H1 (cell line): ENCODE results near the gene TRPV6. TPM values are rescaled to one million over a fixed set of nuclear protein-coding genes. Genes with fewer than 3 reads are reported as not detected.

Source experiments
- CREB1 ChIP-seq: IDR thresholded peaks from 2 replicates; pipeline ENCODE4 v1.6.1; 2012; ENCODE audit warnings: inconsistent platforms
- E2F6 ChIP-seq: IDR thresholded peaks from 2 replicates; pipeline ENCODE4 v1.6.1; 2012; ENCODE audit warnings: inconsistent platforms
- HDAC6 ChIP-seq: IDR thresholded peaks from one replicate; pipeline ENCODE4 v1.7.1; 2012; ENCODE audit warnings: low read depth, mild to moderate bottlenecking, inconsistent platforms, low read length, moderate library complexity
- SIRT6 ChIP-seq: IDR thresholded peaks from one replicate; pipeline ENCODE4 v1.7.1; 2012; ENCODE audit warnings: low read length, inconsistent platforms
- SUZ12 ChIP-seq: fragments of 200-600 bp; sonication (generic); IDR thresholded peaks from 2 replicates; pipeline ENCODE4 v1.6.1; 2012; ENCODE audit warnings: mild to moderate bottlenecking, inconsistent platforms, low read length, moderate library complexity, mixed read lengths
- TAF1 ChIP-seq: IDR thresholded peaks from 2 replicates; pipeline ENCODE4 v1.6.1; 2011; ENCODE audit warnings: mild to moderate bottlenecking, low read depth, low read length
- polyA plus RNA-seq, 7 experiments: library from polyadenylated mRNA; depleted of rRNA in 3 of 7; stranded (reverse) in 5 of 7; unstranded in 2 of 7; fragments of >200 nt in 5 of 7; fragments of 200-250 nt in 2 of 7; gene quantifications; 1 replicate in 5 of 7; 2 replicates in 1 of 7; 4 replicates in 1 of 7; pipeline versions ENCODE4 v1.2.1 to v1.2.3, GENCODE V29; 2011 to 2013; ENCODE audit warnings: missing spikeins in 2 of 7, mixed read lengths in 2 of 7
- total RNA-seq: library from RNA; stranded (reverse); fragmentation: NEBNext Ultra II Directional; extraction: Animal tissue kit (Norgen Biotek cat#: 25700); gene quantifications from 2 replicates; pipeline ENCODE4 v1.2.1, GENCODE V29; 2021
- TF ChIP-seq, protein P1 (sequence below): fragments of 300-600 bp; sonication (generic); IDR thresholded peaks from 2 replicates; pipeline ENCODE4 v1.7.1; 2012; ENCODE audit warnings: low read length, moderate library complexity, mild to moderate bottlenecking, inconsistent platforms; ENCODE audit not compliant: insufficient replicate concordance

TRPV6 gene
- total and polyA plus RNA-seq, 2 of the 8 experiments (the other 6 are each of a cell fraction or from before 2014, with no cell fraction given), result 0.52 to 1.1 TPM

GRCh38 chr7:142891490-142892082 is 6.0 kb upstream of the TRPV6 start (continued):
- TF ChIP-seq, protein P1, sequence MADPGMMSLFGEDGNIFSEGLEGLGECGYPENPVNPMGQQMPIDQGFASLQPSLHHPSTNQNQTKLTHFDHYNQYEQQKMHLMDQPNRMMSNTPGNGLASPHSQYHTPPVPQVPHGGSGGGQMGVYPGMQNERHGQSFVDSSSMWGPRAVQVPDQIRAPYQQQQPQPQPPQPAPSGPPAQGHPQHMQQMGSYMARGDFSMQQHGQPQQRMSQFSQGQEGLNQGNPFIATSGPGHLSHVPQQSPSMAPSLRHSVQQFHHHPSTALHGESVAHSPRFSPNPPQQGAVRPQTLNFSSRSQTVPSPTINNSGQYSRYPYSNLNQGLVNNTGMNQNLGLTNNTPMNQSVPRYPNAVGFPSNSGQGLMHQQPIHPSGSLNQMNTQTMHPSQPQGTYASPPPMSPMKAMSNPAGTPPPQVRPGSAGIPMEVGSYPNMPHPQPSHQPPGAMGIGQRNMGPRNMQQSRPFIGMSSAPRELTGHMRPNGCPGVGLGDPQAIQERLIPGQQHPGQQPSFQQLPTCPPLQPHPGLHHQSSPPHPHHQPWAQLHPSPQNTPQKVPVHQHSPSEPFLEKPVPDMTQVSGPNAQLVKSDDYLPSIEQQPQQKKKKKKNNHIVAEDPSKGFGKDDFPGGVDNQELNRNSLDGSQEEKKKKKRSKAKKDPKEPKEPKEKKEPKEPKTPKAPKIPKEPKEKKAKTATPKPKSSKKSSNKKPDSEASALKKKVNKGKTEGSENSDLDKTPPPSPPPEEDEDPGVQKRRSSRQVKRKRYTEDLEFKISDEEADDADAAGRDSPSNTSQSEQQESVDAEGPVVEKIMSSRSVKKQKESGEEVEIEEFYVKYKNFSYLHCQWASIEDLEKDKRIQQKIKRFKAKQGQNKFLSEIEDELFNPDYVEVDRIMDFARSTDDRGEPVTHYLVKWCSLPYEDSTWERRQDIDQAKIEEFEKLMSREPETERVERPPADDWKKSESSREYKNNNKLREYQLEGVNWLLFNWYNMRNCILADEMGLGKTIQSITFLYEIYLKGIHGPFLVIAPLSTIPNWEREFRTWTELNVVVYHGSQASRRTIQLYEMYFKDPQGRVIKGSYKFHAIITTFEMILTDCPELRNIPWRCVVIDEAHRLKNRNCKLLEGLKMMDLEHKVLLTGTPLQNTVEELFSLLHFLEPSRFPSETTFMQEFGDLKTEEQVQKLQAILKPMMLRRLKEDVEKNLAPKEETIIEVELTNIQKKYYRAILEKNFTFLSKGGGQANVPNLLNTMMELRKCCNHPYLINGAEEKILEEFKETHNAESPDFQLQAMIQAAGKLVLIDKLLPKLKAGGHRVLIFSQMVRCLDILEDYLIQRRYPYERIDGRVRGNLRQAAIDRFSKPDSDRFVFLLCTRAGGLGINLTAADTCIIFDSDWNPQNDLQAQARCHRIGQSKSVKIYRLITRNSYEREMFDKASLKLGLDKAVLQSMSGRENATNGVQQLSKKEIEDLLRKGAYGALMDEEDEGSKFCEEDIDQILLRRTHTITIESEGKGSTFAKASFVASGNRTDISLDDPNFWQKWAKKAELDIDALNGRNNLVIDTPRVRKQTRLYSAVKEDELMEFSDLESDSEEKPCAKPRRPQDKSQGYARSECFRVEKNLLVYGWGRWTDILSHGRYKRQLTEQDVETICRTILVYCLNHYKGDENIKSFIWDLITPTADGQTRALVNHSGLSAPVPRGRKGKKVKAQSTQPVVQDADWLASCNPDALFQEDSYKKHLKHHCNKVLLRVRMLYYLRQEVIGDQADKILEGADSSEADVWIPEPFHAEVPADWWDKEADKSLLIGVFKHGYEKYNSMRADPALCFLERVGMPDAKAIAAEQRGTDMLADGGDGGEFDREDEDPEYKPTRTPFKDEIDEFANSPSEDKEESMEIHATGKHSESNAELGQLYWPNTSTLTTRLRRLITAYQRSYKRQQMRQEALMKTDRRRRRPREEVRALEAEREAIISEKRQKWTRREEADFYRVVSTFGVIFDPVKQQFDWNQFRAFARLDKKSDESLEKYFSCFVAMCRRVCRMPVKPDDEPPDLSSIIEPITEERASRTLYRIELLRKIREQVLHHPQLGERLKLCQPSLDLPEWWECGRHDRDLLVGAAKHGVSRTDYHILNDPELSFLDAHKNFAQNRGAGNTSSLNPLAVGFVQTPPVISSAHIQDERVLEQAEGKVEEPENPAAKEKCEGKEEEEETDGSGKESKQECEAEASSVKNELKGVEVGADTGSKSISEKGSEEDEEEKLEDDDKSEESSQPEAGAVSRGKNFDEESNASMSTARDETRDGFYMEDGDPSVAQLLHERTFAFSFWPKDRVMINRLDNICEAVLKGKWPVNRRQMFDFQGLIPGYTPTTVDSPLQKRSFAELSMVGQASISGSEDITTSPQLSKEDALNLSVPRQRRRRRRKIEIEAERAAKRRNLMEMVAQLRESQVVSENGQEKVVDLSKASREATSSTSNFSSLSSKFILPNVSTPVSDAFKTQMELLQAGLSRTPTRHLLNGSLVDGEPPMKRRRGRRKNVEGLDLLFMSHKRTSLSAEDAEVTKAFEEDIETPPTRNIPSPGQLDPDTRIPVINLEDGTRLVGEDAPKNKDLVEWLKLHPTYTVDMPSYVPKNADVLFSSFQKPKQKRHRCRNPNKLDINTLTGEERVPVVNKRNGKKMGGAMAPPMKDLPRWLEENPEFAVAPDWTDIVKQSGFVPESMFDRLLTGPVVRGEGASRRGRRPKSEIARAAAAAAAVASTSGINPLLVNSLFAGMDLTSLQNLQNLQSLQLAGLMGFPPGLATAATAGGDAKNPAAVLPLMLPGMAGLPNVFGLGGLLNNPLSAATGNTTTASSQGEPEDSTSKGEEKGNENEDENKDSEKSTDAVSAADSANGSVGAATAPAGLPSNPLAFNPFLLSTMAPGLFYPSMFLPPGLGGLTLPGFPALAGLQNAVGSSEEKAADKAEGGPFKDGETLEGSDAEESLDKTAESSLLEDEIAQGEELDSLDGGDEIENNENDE, result no peak
- TF ChIP-seq SIRT6 (no peak), CREB1 (no peak), SUZ12 (no peak), HDAC6 (no peak), TAF1 (no peak), E2F6 (no peak)
